ENCODE results near the gene PLEKHG2.

DNA sequence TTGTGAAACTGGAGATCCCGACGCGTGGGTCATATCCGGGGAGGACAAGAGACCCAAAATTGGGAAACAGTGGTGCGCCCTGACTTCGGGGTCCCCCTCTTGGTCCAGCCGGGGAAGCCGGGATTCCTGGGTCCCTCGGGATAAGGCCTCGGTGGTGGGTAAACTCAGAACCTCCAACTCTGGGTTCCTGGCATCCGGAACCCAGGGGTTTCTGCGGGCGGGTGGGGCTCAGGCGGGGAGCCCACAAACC lies 5.1 kb upstream of the PLEKHG2 start:
- no peak for TF ChIP-seq EZH2phosphoT487 (IDR thresholded peaks at IDR 0.05; ENCODE audit: borderline replicate concordance)
- TF ChIP-seq, protein P1, sequence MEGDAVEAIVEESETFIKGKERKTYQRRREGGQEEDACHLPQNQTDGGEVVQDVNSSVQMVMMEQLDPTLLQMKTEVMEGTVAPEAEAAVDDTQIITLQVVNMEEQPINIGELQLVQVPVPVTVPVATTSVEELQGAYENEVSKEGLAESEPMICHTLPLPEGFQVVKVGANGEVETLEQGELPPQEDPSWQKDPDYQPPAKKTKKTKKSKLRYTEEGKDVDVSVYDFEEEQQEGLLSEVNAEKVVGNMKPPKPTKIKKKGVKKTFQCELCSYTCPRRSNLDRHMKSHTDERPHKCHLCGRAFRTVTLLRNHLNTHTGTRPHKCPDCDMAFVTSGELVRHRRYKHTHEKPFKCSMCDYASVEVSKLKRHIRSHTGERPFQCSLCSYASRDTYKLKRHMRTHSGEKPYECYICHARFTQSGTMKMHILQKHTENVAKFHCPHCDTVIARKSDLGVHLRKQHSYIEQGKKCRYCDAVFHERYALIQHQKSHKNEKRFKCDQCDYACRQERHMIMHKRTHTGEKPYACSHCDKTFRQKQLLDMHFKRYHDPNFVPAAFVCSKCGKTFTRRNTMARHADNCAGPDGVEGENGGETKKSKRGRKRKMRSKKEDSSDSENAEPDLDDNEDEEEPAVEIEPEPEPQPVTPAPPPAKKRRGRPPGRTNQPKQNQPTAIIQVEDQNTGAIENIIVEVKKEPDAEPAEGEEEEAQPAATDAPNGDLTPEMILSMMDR (IDR thresholded peaks at IDR 0.05 in 2 of 3, conservative IDR thresholded peaks at IDR 0.05 in 1 of 3; ENCODE audit: borderline replicate concordance in 1 of 3, insufficient read depth in 1 of 3, low read depth in 2 of 3, low read length in 2 of 3): no peak
- no peak for TF ChIP-seq POLR2AphosphoS5 (IDR thresholded peaks at IDR 0.05; ENCODE audit: low read depth, low read length)
- no peak for TF ChIP-seq ZNF274 (IDR thresholded peaks at IDR 0.05; ENCODE audit: low read depth, low read length)
- no peak for TF ChIP-seq CEBPB (IDR thresholded peaks at IDR 0.05; ENCODE audit: low read depth)
